ENCODE measurements around the gene RTP5.

Gene RTP5

DNA sequence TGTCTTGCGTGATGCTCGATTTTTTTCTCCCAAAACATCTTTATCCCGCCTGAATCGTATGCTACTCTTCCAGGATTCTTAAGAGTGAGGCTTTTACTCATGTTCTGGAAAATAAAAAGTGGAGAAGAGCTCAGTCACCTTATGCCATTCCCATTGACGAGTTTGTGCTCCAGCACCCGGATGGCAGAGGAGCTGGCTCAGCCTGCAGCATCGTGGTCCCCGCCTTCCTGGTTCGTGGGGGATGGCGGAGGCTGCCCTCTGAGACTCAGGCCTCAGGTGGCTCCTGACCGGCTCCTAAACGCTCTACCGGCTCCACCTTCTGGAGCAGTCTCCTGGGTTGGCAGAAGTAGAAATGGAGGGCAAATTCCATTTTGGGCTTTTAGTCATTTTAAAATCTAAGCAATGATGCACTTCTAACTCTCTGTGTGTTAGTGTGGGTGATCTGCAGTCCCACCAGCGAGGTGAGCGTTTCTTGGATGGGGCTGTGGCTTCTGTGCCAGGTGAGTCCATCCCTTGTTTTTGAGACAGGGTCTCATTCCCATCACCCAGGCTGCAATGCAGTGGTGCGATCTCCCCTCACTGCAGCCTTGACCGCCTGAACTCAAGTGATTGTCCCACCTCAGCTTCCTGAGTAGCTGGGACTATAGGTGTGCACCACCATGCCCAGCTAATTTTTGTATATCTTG is 27.8 kb downstream of the RTP5 start:
- TF ChIP-seq, protein P1, sequence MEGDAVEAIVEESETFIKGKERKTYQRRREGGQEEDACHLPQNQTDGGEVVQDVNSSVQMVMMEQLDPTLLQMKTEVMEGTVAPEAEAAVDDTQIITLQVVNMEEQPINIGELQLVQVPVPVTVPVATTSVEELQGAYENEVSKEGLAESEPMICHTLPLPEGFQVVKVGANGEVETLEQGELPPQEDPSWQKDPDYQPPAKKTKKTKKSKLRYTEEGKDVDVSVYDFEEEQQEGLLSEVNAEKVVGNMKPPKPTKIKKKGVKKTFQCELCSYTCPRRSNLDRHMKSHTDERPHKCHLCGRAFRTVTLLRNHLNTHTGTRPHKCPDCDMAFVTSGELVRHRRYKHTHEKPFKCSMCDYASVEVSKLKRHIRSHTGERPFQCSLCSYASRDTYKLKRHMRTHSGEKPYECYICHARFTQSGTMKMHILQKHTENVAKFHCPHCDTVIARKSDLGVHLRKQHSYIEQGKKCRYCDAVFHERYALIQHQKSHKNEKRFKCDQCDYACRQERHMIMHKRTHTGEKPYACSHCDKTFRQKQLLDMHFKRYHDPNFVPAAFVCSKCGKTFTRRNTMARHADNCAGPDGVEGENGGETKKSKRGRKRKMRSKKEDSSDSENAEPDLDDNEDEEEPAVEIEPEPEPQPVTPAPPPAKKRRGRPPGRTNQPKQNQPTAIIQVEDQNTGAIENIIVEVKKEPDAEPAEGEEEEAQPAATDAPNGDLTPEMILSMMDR (IDR thresholded peaks at IDR 0.05; ENCODE audit: low read depth, low read length, missing control alignments) = no peak
- DNase-seq = no peak
- Histone ChIP-seq H3K4me3 (ENCODE audit: low read depth, low read length) (no peak overlapping the region), H3K27me3 (replicated peaks) (peaks cover 7% of the 10 kb centered on the region), H3K36me3 (replicated peaks) (no peaks in the 10 kb centered on the region), H3K27ac (no peak overlapping the region)
- in situ Hi-C loops (cut with HindIII; ENCODE audit: low pct_ligation_motif_present, low sequenced_read_pairs) = no loop called here

DNA sequence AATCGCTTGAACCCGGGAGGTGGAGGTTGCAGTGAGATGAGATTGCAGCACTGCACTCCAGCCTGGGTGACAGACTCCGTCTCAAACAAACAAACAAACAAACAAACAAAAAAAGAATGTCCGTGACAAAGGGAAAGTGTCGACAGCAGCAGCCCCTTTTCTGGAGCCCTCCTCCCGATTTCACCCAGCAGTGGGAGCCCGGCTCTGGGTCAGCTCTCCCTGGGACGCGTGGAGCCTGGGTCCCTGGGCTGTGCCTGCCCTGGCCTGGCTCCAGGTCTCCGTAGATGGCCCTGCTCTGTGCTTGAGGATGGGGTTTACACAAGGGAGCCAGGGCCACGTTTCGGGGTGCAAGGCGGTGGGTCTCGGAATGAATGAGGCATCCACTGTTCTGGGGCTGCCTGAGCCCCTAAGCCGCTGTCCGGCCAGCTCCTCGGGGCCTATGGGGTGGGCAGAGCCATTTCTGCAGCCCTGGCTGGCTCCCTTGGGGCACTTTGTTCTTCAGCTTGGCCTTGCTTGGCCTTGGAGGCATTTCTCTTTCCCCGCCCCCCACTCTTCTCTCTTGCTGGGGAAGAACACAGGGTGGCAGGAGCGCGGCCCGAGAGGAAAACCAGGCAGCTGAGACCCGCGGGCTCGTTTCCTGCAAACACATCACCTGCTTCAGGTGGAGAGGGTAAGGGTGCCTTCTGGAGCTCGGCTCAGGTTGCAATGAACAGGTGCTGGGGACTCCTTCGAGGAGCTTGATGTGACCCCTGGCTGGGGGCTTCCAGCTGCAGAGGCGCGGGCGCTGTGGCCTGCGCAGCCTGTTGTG is 29.1 kb downstream of the RTP5 start:
- in situ Hi-C loops (cut with HindIII; ENCODE audit: low pct_ligation_motif_present, low sequenced_read_pairs) = no loop called here
- DNase-seq = no peak
- H3K27me3 ChIP-seq (replicated peaks) = peaks cover 9% of the 10 kb centered on the region
- no peak overlapping the region for H3K27ac ChIP-seq
- H3K4me3 ChIP-seq (ENCODE audit: low read depth, low read length) = no peak overlapping the region
- TF ChIP-seq, protein P1 (IDR thresholded peaks at IDR 0.05; ENCODE audit: low read depth, low read length, missing control alignments) = no peak
- H3K36me3 ChIP-seq (replicated peaks) = no peaks in the 10 kb centered on the region

DNA sequence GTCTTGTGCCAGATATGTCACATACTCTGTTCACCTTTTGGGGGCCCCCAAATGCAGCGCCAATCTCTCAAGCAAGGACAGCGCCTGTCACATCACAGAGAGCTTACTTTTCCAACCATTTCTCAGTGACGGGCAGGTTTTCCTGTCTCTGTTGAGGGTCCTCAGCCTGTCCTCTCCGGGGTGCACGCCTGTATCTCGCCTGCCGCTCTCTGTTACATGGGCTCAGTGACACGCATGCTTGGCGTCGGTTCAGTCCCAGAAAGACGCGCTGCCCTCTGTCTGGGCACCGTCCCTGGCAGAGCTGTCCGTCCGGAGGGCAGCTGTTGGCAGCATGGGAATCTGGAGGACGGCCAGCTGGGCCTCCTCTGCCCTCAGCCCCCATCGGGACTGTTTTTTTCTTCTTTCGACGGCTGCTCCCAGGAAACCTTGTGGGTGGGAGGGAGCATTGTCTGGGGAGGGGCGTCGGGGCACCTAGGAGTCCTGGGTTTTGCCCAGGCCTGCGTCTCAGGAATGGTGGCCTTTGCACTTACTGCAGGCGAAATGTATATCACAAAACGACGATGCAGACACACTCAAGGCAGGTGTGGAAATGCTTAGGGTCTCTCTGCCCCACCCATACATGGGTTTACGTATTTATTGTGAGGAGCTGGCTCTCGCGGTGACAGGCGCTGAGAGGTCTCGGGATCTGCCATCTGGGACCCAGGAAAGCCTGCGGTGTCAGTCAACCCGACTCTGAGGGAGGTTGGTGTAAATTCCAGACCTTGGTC is 30.9 kb downstream of the RTP5 start:
- no peak for DNase-seq
- TF ChIP-seq, protein P1 (IDR thresholded peaks at IDR 0.05; ENCODE audit: low read depth, low read length, missing control alignments) = no peak
- no peak overlapping the region for H3K4me3 ChIP-seq (ENCODE audit: low read depth, low read length)
- in situ Hi-C loops (cut with HindIII; ENCODE audit: low pct_ligation_motif_present, low sequenced_read_pairs) = no loop called here
- no peaks in the 10 kb centered on the region for H3K36me3 ChIP-seq (replicated peaks)
- H3K27me3 ChIP-seq (replicated peaks) = peaks cover 9% of the 10 kb centered on the region
- H3K27ac ChIP-seq = no peak overlapping the region

DNA sequence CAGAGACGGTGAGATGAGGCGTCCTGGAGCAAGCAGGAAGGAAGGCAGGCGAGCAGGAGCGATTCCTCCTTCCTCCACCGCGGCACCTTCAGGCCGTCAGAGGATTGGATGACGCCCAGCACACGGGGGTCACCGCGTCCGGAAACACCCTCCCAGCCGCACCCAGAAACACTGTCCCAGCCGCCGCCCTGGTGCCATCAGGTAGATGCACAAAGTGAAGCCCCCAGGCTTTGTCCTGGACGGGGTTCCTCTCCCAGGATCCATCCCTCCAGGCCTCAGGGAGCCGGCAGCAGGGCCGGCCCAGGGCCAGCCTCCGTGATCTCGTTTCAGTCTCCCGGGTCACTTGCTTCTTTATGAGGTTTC is 31.5 kb downstream of the RTP5 start:
- DNase-seq = no peak
- TF ChIP-seq, protein P1 (IDR thresholded peaks at IDR 0.05; ENCODE audit: low read depth, low read length, missing control alignments) = no peak
- Histone ChIP-seq H3K36me3 (replicated peaks) (no peaks in the 10 kb centered on the region), H3K27ac (no peak overlapping the region), H3K27me3 (replicated peaks) (peaks cover 9% of the 10 kb centered on the region), H3K4me3 (ENCODE audit: low read depth, low read length) (no peak overlapping the region)
- in situ Hi-C loops (cut with HindIII; ENCODE audit: low pct_ligation_motif_present, low sequenced_read_pairs) = no loop called here

DNA sequence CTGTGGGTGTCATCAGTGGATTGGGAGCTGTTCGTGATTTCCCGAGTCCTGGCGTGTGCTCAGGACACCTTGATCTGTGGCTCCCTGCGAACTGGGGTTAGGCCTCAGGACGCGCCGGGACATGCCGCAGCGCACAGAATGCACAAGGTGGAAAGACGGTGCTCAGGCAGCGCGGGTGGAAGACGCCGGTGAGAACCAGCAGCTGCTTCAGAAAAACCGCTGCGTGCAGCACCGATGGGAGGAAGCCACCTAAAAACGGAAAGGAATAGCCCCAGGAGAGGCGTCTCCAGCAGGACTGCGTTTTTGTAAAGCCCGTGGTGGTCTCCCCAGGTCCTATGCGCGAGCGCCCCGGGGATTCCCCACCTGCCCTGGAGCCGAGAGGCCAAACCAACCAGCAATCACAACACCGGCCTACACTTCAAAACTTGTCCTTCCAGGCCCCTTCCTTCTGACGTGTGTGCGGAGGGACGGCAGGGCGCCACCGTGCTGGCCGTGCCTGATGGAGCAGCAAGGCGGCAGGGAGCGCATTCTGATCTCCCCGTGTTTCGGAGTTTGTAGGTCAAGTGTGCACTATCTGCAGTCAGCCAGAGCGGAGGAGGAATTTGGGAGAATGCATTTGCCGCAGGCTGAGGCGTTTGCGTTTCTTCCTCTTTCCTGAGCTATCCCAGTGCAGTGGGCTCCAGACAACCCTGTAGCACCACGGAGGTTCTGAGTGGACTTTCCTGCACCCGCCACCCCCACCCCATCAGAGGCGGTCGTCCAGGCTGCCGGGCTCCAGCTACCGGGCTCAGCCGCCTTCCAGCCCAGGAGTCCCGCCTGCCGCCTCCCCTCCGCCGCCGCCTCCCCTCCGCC is 32.2 kb downstream of the RTP5 start:
- H3K27me3 ChIP-seq (replicated peaks) = peaks cover 9% of the 10 kb centered on the region
- H3K27ac ChIP-seq = no peak overlapping the region
- in situ Hi-C loops (cut with HindIII; ENCODE audit: low pct_ligation_motif_present, low sequenced_read_pairs) = no loop called here
- TF ChIP-seq, protein P1 (IDR thresholded peaks at IDR 0.05; ENCODE audit: low read depth, low read length, missing control alignments) = no peak
- peak overlapping the region; percentile 9 for H3K4me3 ChIP-seq (ENCODE audit: low read depth, low read length)
- H3K36me3 ChIP-seq (replicated peaks) = no peaks in the 10 kb centered on the region
- no peak for DNase-seq

Measured in brain microvascular endothelial cell (primary cell).